HEK293 (cell line): ENCODE data around the gene HRH2.

ENCODE experiments used
- ATF2 ChIP-seq: fragments of 450-650 bp; formaldehyde crosslinking; IDR thresholded peaks from 2 replicates; pipeline ENCODE4 v1.5.1; 2016; ENCODE audit warnings: missing biosample characterization, missing genetic modification characterization, low read depth
- CTCF ChIP-seq: fragments of 450-650 bp; formaldehyde crosslinking; IDR thresholded peaks from 2 replicates; pipeline ENCODE4 v1.5.1; 2016; ENCODE audit warnings: missing biosample characterization, missing genetic modification characterization
- HIC1 ChIP-seq: fragments of 450-650 bp; formaldehyde crosslinking; IDR thresholded peaks from 2 replicates; pipeline ENCODE4 v1.5.1; 2016; ENCODE audit warnings: missing biosample characterization, missing genetic modification characterization
- REST ChIP-seq: fragments of 450-650 bp; formaldehyde crosslinking; IDR thresholded peaks from 2 replicates; pipeline ENCODE4 v1.5.1; 2016; ENCODE audit warnings: missing biosample characterization, missing genetic modification characterization
- ZBTB10 ChIP-seq: fragments of 450-650 bp; formaldehyde crosslinking; IDR thresholded peaks from 2 replicates; pipeline ENCODE4 v1.5.1; 2016; ENCODE audit warnings: missing biosample characterization, missing genetic modification characterization
- ZNF174 ChIP-seq: fragments of 450-650 bp; formaldehyde crosslinking; IDR thresholded peaks from 2 replicates; pipeline ENCODE4 v1.5.0; 2017; ENCODE audit warnings: missing biosample characterization, mild to moderate bottlenecking, missing genetic modification characterization
- ZNF18 ChIP-seq: fragments of 450-650 bp; formaldehyde crosslinking; IDR thresholded peaks from 2 replicates; pipeline ENCODE4 v1.5.1; 2016; ENCODE audit warnings: missing biosample characterization, missing genetic modification characterization
- ZNF24 ChIP-seq: fragments of 450-650 bp; formaldehyde crosslinking; IDR thresholded peaks from 2 replicates; pipeline ENCODE4 v1.5.1; 2016; ENCODE audit warnings: missing biosample characterization, missing genetic modification characterization
- ZNF354C ChIP-seq: fragments of 450-650 bp; formaldehyde crosslinking; IDR thresholded peaks from 2 replicates; pipeline ENCODE4 v1.5.1; 2016; ENCODE audit warnings: missing biosample characterization, missing genetic modification characterization, low read depth, borderline replicate concordance
- ZNF510 ChIP-seq: fragments of 450-650 bp; formaldehyde crosslinking; IDR thresholded peaks from 2 replicates; pipeline ENCODE4 v1.5.1; 2018; ENCODE audit warnings: mild to moderate bottlenecking, missing genetic modification characterization, missing biosample characterization; ENCODE audit not compliant: insufficient replicate concordance

GRCh38 chr5:175620527-175620926, 37.3 kb upstream of the HRH2 start:
- TF ChIP-seq ZNF18 (tag by site-specific recombination) (no peak), HIC1 (tag by site-specific recombination) (no peak), ZBTB10 (no peak), ATF2 (tag by site-specific recombination) (no peak), ZNF174 (no peak), ZNF354C (tag by site-specific recombination) (no peak), CTCF (tag by site-specific recombination) (no peak), REST (tag by site-specific recombination) (no peak), ZNF24 (no peak), ZNF510 (tag by site-specific recombination) (no peak)
